GM12878 (cell line): ENCODE results near the gene LILRB3. TPM values are rescaled to one million over a fixed set of nuclear protein-coding genes. Genes with fewer than 3 reads are reported as not detected.

Experiments
- ATAC-seq: fragments of 200-7000 bp; cut with Tn5 transposase; 3 replicates; pipeline ENCODE4 v1.9.1; 2020; ENCODE audit warnings: mild to moderate bottlenecking, moderate library complexity
- BruUV-seq: library from RNA; stranded (reverse); fragments of 400-500 nt; replicated peaks from 2 replicates; lab custom pipeline; 2021; lab: Mats Ljungman, UMichigan
- CTCF ChIA-PET: fragments of 300-600 bp; sonication (Branson Sonifier 250); formaldehyde crosslinking; extraction: SDS; loops from one replicate; lab custom pipeline; 2021; ENCODE audit warnings: inconsistent platforms; lab: Yijun Ruan, JAX
- POLR2A ChIA-PET: fragments of 350-600 bp; formaldehyde crosslinking; extraction: SDS; loops from one replicate; lab custom pipeline; 2021; ENCODE audit warnings: inconsistent platforms; lab: Charles Lee
- RAD21 ChIA-PET: fragments of 300-600 bp; sonication (Branson Sonifier 250); formaldehyde crosslinking; loops from one replicate; lab custom pipeline; 2023; ENCODE audit warnings: antibody characterized with exemption; ENCODE audit not compliant: unreplicated experiment; lab: Charles Lee
- SMC1A ChIA-PET: fragments of 300-600 bp; sonication (Branson Sonifier 250); formaldehyde crosslinking; loops from one replicate; lab custom pipeline; 2023; ENCODE audit not compliant: unreplicated experiment, uncharacterized antibody; lab: Charles Lee
- DNase-seq: peaks from one replicate; pipeline ENCODE4 v3.0.0-alpha.2; 2011; ENCODE audit warnings: low read depth, low spot score
- FAIRE-seq: peaks from 3 replicates; lab custom pipeline; 2011; peaks lifted over from hg19 to GRCh38; lab: Jason Lieb, UNC
- H2AFZ ChIP-seq: 2 replicates; pipeline ENCODE4 v1.6.0; 2011; ENCODE audit warnings: low read depth, low read length, control low read depth; ENCODE audit not compliant: control insufficient read depth
- H3K27ac ChIP-seq: 2 replicates; pipeline ENCODE4 v1.5.1; 2011; ENCODE audit warnings: control low read depth; ENCODE audit not compliant: control insufficient read depth, insufficient read depth
- H3K27me3 ChIP-seq, 2 experiments: replicated peaks in 1 of 2; 2 replicates each; pipeline versions ENCODE4 v1.6.0 to v1.6.1; 2011; ENCODE audit warnings: low read length in 1 of 2; ENCODE audit not compliant: control insufficient read depth in 2 of 2, insufficient read depth in 2 of 2
- H3K36me3 ChIP-seq, 2 experiments: 2 replicates each; pipeline ENCODE4 v1.5.1; 2011; ENCODE audit warnings: low read length in 1 of 2; ENCODE audit not compliant: control insufficient read depth in 2 of 2, insufficient read depth in 2 of 2
- H3K4me1 ChIP-seq: 2 replicates; pipeline ENCODE4 v1.6.1; 2011; ENCODE audit warnings: mild to moderate bottlenecking, low read length, moderate library complexity, mixed read lengths; ENCODE audit not compliant: control insufficient read depth, insufficient read depth
- H3K4me2 ChIP-seq: 2 replicates; pipeline ENCODE4 v1.6.0; 2011; ENCODE audit warnings: control low read depth; ENCODE audit not compliant: control insufficient read depth, insufficient read depth
- H3K4me3 ChIP-seq: fragments of 200-600 bp; sonication (generic); 2 replicates; pipeline ENCODE4 v1.5.1; 2016
- H3K79me2 ChIP-seq: 2 replicates; pipeline ENCODE4 v1.6.0; 2011; ENCODE audit warnings: low read length; ENCODE audit not compliant: control insufficient read depth, insufficient read depth
- H3K9ac ChIP-seq: 2 replicates; pipeline ENCODE4 v1.8.0; 2011; ENCODE audit warnings: low read length, control low read depth, mixed read lengths; ENCODE audit not compliant: control insufficient read depth, insufficient read depth
- H3K9me3 ChIP-seq: replicated peaks from 3 replicates; pipeline ENCODE4 v1.5.1; 2011; ENCODE audit warnings: mild to moderate bottlenecking, low read length; ENCODE audit not compliant: control insufficient read depth, insufficient read depth
- H4K20me1 ChIP-seq: 2 replicates; pipeline ENCODE4 v1.6.0; 2011; ENCODE audit not compliant: control insufficient read depth, insufficient read depth
- BMI1 ChIP-seq: fragments of 450-650 bp; IDR thresholded peaks from 2 replicates; pipeline ENCODE4 v1.6.1; 2016; ENCODE audit warnings: mild to moderate bottlenecking, moderate library complexity, borderline replicate concordance
- CUX1 ChIP-seq: IDR thresholded peaks from 2 replicates; pipeline ENCODE4 v1.6.1; 2012; ENCODE audit warnings: improper control_type of control experiment, low read depth, low read length; ENCODE audit not compliant: insufficient replicate concordance
- DPF2 ChIP-seq: fragments of 450-650 bp; IDR thresholded peaks from 2 replicates; pipeline ENCODE4 v1.6.1; 2017; ENCODE audit warnings: mild to moderate bottlenecking
- HDAC6 ChIP-seq: fragments of 200-600 bp; sonication (generic); IDR thresholded peaks from one replicate; pipeline ENCODE4 v1.8.0; 2017; ENCODE audit warnings: antibody characterized with exemption; ENCODE audit not compliant: unreplicated experiment
- IKZF1 ChIP-seq: fragments of 450-650 bp; conservative IDR thresholded peaks from 2 replicates; pipeline ENCODE4 v1.6.1; 2017; ENCODE audit warnings: antibody characterized with exemption, mild to moderate bottlenecking
- IRF4 ChIP-seq: IDR thresholded peaks from 2 replicates; pipeline ENCODE4 v1.6.1; 2011; ENCODE audit warnings: low read depth, low read length
- JUND ChIP-seq: IDR thresholded peaks from 2 replicates; pipeline ENCODE4 v1.6.1; 2012; ENCODE audit warnings: low read depth, mild to moderate bottlenecking, low read length, improper control_type of control experiment, moderate library complexity
- RAD51 ChIP-seq: fragments of 450-650 bp; IDR thresholded peaks from 2 replicates; pipeline ENCODE4 v1.6.1; 2016; ENCODE audit warnings: moderate library complexity, mild to moderate bottlenecking, inconsistent platforms
- RELA ChIP-seq: fragments of 450-650 bp; IDR thresholded peaks from 2 replicates; pipeline ENCODE4 v1.8.0; 2014; ENCODE audit warnings: borderline replicate concordance; ENCODE audit not compliant: partially characterized antibody
- SPI1 ChIP-seq: IDR thresholded peaks from 2 replicates; pipeline ENCODE4 v1.6.1; 2011; ENCODE audit warnings: low read depth, mild to moderate bottlenecking, low read length, moderate library complexity, borderline replicate concordance; ENCODE audit not compliant: insufficient read depth
- TCF12 ChIP-seq: IDR thresholded peaks from 2 replicates; pipeline ENCODE4 v1.6.1; 2011; ENCODE audit warnings: low read depth, mild to moderate bottlenecking, low read length
- TCF3 ChIP-seq: IDR thresholded peaks from 2 replicates; pipeline ENCODE4 v1.6.1; 2012; ENCODE audit warnings: low read depth, mild to moderate bottlenecking, low read length, borderline replicate concordance; ENCODE audit not compliant: insufficient read depth
- ZBTB33 ChIP-seq: fragments of 450-650 bp; IDR thresholded peaks from 2 replicates; pipeline ENCODE4 v1.6.1; 2017; ENCODE audit warnings: mild to moderate bottlenecking
- ZNF217 ChIP-seq: fragments of 450-650 bp; IDR thresholded peaks from 2 replicates; pipeline ENCODE4 v1.6.1; 2017; ENCODE audit warnings: antibody characterized with exemption, mild to moderate bottlenecking
- ZZZ3 ChIP-seq: IDR thresholded peaks from 2 replicates; pipeline ENCODE4 v1.6.1; 2011; ENCODE audit warnings: low read depth; ENCODE audit not compliant: control insufficient read depth, insufficient read length
- WGBS: methylation state at CpG from one replicate; pipeline ENCODE4 v1.1.6; 2016; ENCODE audit warnings: low lambda C conversion rate; ENCODE audit not compliant: insufficient replicate concordance, insufficient coverage; ENCODE audit errors: missing lambda C conversion rate; 5-methylcytosine and 5-hydroxymethylcytosine counted together
- in situ Hi-C: fragments of 300-500 bp; cut with MboI; formaldehyde crosslinking; loops from 9 replicates; pipeline ENCODE4 v1.14.3; 2018; ENCODE audit warnings: mixed read lengths
- intact Hi-C: fragments of 100-400 bp; cut with micrococcal nuclease; formaldehyde crosslinking; loops from one replicate; pipeline ENCODE4 v1.14.2; 2022; ENCODE audit not compliant: unreplicated experiment
- polyA plus RNA-seq, 11 experiments: library from polyadenylated mRNA; depleted of rRNA in 4 of 11; unstranded in 6 of 11; stranded (reverse) in 5 of 11; fragments of >200 nt; fragmentation: Nextera tagmentation in 4 of 11; fragmentation: Illumina TruSeq in 1 of 11; extraction: Ambion mirVana in 4 of 11; extraction: Trizol in 1 of 11; gene quantifications; 1 replicate in 1 of 11; 2 replicates in 10 of 11; pipeline versions ENCODE4 v1.2.1 to v1.2.3, GENCODE V29; 2011 to 2016; ENCODE audit warnings: inconsistent platforms in 2 of 11, missing spikeins in 2 of 11, low read depth in 1 of 11
- total RNA-seq, 4 experiments: library from RNA; depleted of rRNA in 3 of 4; stranded (reverse); fragments of >200 nt in 3 of 4; fragmentation: Illumina TruSeq in 1 of 4; extraction: Trizol in 1 of 4; gene quantifications; 2 replicates each; pipeline versions ENCODE4 v1.2.1 to v1.2.3, GENCODE V29; 2013 to 2021
- TF ChIP-seq, protein P1 (sequence below): IDR thresholded peaks from 2 replicates; pipeline ENCODE4 v1.6.1; 2011; ENCODE audit warnings: mild to moderate bottlenecking, low read depth, low read length, moderate library complexity; ENCODE audit not compliant: insufficient replicate concordance
- TF ChIP-seq, protein P2 (sequence below): IDR thresholded peaks from 2 replicates; pipeline ENCODE4 v1.6.1; 2011; ENCODE audit warnings: low read depth, mild to moderate bottlenecking, low read length, moderate library complexity, borderline replicate concordance; ENCODE audit errors: extremely low read depth

LILRB3 gene
- total and polyA plus RNA-seq, 10 of the 15 experiments (the other 5 are each of a cell fraction or from before 2014, with no cell fraction given): 0.04 to 1.1 (median 0.18) TPM; not detected in 1

DNA sequence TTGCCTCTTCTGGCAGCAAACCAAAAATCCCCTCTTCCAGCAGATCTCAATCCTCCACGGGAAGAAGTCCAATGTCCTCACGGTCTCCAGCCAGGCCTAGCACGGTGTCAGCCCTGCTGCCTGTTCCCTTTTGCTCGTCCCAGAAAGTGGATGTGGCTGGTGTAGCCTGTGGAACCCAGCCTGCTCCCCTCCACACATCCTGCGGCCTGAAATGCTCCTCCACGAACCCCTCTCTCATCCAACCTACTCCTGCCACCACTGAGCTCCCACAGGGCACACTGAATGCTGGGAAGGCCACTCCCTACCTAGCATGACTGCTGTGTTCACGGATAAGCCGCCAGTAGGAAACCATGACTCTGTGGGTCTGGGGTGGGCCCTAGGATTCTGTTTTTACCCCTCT, 36.5 kb downstream of the LILRB3 start:
- ChIA-PET SMC1A (no interaction called here), RAD21 (no interaction called here), POLR2A (no interaction called here), CTCF (interaction anchor here (3.9 kb wide), 1 partner anchor 46 kb away, joined by 17 read pairs; no protein-coding TSS in a partner anchor)
- no peak overlapping the region for H2AFZ ChIP-seq
- no peak for DNase-seq
- TF ChIP-seq IRF4: no peak
- no peak for TF ChIP-seq HDAC6
- TF ChIP-seq ZZZ3: no peak
- TF ChIP-seq BMI1: no peak
- no peak for TF ChIP-seq DPF2
- TF ChIP-seq JUND: no peak
- no peak for TF ChIP-seq RAD51
- no peak for TF ChIP-seq IKZF1
- TF ChIP-seq SPI1: no peak
- no peak for TF ChIP-seq CUX1
- no peak for TF ChIP-seq ZBTB33
- no peak for TF ChIP-seq TCF3
- no peak for TF ChIP-seq TCF12
- no peak for TF ChIP-seq RELA
- no peak for TF ChIP-seq ZNF217
- TF ChIP-seq, protein P1, sequence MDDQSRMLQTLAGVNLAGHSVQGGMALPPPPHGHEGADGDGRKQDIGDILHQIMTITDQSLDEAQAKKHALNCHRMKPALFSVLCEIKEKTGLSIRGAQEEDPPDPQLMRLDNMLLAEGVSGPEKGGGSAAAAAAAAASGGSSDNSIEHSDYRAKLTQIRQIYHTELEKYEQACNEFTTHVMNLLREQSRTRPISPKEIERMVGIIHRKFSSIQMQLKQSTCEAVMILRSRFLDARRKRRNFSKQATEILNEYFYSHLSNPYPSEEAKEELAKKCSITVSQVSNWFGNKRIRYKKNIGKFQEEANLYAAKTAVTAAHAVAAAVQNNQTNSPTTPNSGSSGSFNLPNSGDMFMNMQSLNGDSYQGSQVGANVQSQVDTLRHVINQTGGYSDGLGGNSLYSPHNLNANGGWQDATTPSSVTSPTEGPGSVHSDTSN: no peak
- TF ChIP-seq, protein P2, sequence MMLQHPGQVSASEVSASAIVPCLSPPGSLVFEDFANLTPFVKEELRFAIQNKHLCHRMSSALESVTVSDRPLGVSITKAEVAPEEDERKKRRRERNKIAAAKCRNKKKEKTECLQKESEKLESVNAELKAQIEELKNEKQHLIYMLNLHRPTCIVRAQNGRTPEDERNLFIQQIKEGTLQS: no peak
- TF ChIP-seq, all 136 proteins: peak for 0
- Histone ChIP-seq H3K36me3 (no peaks in the 10 kb centered on the region), H3K79me2 (peaks cover 8% of the 10 kb centered on the region), H3K9me3 (no peaks in the 10 kb centered on the region), H4K20me1 (no peaks in the 10 kb centered on the region), H3K9ac (no peak overlapping the region), H3K4me3 (no peak overlapping the region), H3K27me3 (no peaks in the 10 kb centered on the region), H3K4me1 (peaks cover 7% of the 10 kb centered on the region), H3K4me2 (no peak overlapping the region), H3K27ac (no peak overlapping the region)
- WGBS: 89% methylated on average over 8 of the region's 8 CpGs
- intact Hi-C loops (no loop called here), in situ Hi-C loops (no loop called here)
- TSS peak; percentile 37 for BruUV-seq
- ATAC-seq (no peak), FAIRE-seq (no peak)
